ENCODE data around the gene LAMP5. TPM values are rescaled to one million over a fixed set of nuclear protein-coding genes. Genes with fewer than 3 reads are reported as not detected.

LAMP5 gene
- total RNA-seq, 5 donors from 2014 or later (not counting 1 experiment from before 2014, with no cell fraction given): not detected

- Mint-ChIP-seq H3K4me1 (no peaks in the 10 kb centered on the region), H3K9me3 (no peaks in the 10 kb centered on the region), H3K27me3 (peaks cover 0 to 15% of the 10 kb centered on the region in 2 donors), H3K27ac (no peak overlapping the region), H3K4me3 (no peak overlapping the region), H3K36me3 (no peaks in the 10 kb centered on the region)
- Histone ChIP-seq H3K27me3 (replicated peaks in 1 of 2; ENCODE audit: control insufficient read depth in 2 of 2, extremely low read depth in 1 of 2, insufficient read depth in 2 of 2, low read length in 1 of 2) (no peaks in the 10 kb centered on the region), H3K4me1 (ENCODE audit: control insufficient read depth in 1 of 2, extremely low read depth in 1 of 2, insufficient read depth in 2 of 2, low read length in 2 of 2) (no peaks in the 10 kb centered on the region), H3K27ac (ENCODE audit: low read length) (no peak overlapping the region), H3K36me3 (ENCODE audit: control insufficient read depth in 2 of 2, extremely low read depth in 1 of 2, insufficient read depth in 1 of 2, low read length in 1 of 2) (no peaks in the 10 kb centered on the region), H3K4me3 (ENCODE audit: control insufficient read depth in 1 of 2, extremely low read depth in 1 of 2, low read length in 1 of 2) (no peak overlapping the region), H3K9me3 (no peaks in the 10 kb centered on the region)
- ChIA-PET POLR2A (no interaction called here), CTCF (no interaction called here)
- WGBS (ENCODE audit: insufficient coverage): 0% methylated on average over 1 of the region's 7 CpGs
- DNase-seq (no peak), ATAC-seq (replicated peaks in 1 of 4) (no peak)
Observed at GRCh38 chr20:9574181-9574580, 59.8 kb downstream of the LAMP5 start.

DNA sequence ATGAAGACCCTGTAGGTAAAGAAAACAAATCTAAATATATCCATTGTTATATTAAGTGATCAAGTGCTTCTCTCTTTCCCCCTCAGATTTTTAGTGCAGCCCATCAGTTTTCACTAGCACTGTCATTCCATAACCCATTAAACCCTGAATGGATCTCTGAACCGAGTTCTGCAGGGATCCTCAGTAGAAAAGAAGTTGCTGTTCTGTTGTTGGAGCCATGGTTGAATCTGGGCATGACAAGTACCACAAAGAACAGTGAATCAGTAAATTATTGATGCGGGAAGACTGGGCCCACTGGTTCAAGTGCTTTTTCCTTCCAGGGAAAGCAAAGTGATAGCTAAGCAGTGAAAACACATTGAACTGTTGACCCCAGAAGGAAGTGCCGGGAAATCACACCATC is 60.4 kb downstream of the LAMP5 start:
- H3K27me3 ChIP-seq (replicated peaks in 1 of 2; ENCODE audit: control insufficient read depth in 2 of 2, extremely low read depth in 1 of 2, insufficient read depth in 2 of 2, low read length in 1 of 2): no peaks in the 10 kb centered on the region
- no peaks in the 10 kb centered on the region for H3K9me3 ChIP-seq
- H3K36me3 ChIP-seq (ENCODE audit: control insufficient read depth in 2 of 2, extremely low read depth in 1 of 2, insufficient read depth in 1 of 2, low read length in 1 of 2): no peaks in the 10 kb centered on the region
- DNase-seq: no peak
- H3K4me1 ChIP-seq (ENCODE audit: control insufficient read depth in 1 of 2, extremely low read depth in 1 of 2, insufficient read depth in 2 of 2, low read length in 2 of 2): no peaks in the 10 kb centered on the region
- no peak overlapping the region for H3K4me3 Mint-ChIP-seq
- CTCF ChIA-PET: no interaction called here
- H3K4me1 Mint-ChIP-seq: no peaks in the 10 kb centered on the region
- no peak for ATAC-seq (replicated peaks in 1 of 4)
- H3K4me3 ChIP-seq (ENCODE audit: control insufficient read depth in 1 of 2, extremely low read depth in 1 of 2, low read length in 1 of 2): no peak overlapping the region
- H3K27me3 Mint-ChIP-seq: peaks cover 0 to 15% of the 10 kb centered on the region in 2 donors
- POLR2A ChIA-PET: no interaction called here
- H3K27ac Mint-ChIP-seq: no peak overlapping the region
- H3K9me3 Mint-ChIP-seq: peaks cover 0 to 2% (median 0%) of the 10 kb centered on the region in 3 donors
- H3K27ac ChIP-seq (ENCODE audit: low read length): no peak overlapping the region
- H3K36me3 Mint-ChIP-seq: no peaks in the 10 kb centered on the region
- WGBS (ENCODE audit: insufficient coverage): 0% methylated on average over 1 of the region's 3 CpGs

DNA sequence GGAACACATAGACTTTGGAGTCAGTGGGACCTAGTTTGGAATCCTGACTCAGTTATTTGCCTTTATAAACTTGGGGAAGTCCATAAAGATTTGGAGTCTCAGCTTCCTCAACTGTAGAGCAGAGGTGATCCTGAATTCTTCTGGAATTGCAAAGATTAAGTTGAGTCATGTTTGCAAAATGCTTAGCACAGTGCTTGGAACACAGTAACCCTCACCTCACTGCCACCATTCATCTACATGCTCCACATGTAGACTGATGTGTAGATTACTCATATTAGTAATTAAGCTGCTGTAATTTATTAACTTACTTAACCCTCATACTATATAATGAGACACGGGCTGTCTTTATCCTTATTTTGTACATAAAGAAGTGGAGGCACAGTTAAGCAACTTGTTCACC is 61.4 kb downstream of the LAMP5 start:
- H3K27me3 Mint-ChIP-seq: peaks cover 0 to 15% of the 10 kb centered on the region in 2 donors
- no peaks in the 10 kb centered on the region for H3K4me1 ChIP-seq (ENCODE audit: control insufficient read depth in 1 of 2, extremely low read depth in 1 of 2, insufficient read depth in 2 of 2, low read length in 2 of 2)
- no peaks in the 10 kb centered on the region for H3K27me3 ChIP-seq (replicated peaks in 1 of 2; ENCODE audit: control insufficient read depth in 2 of 2, extremely low read depth in 1 of 2, insufficient read depth in 2 of 2, low read length in 1 of 2)
- H3K36me3 ChIP-seq (ENCODE audit: control insufficient read depth in 2 of 2, extremely low read depth in 1 of 2, insufficient read depth in 1 of 2, low read length in 1 of 2): no peaks in the 10 kb centered on the region
- no CpG with 5 or more reads among the region's 1 CpG for WGBS (ENCODE audit: insufficient coverage)
- no peak overlapping the region for H3K4me3 ChIP-seq (ENCODE audit: control insufficient read depth in 1 of 2, extremely low read depth in 1 of 2, low read length in 1 of 2)
- H3K27ac Mint-ChIP-seq: no peak overlapping the region
- H3K27ac ChIP-seq (ENCODE audit: low read length): no peak overlapping the region
- ChIA-PET CTCF (no interaction called here), POLR2A (no interaction called here)
- H3K9me3 Mint-ChIP-seq: peaks cover 0 to 2% (median 0%) of the 10 kb centered on the region in 3 donors
- H3K9me3 ChIP-seq: no peaks in the 10 kb centered on the region
- H3K36me3 Mint-ChIP-seq: no peaks in the 10 kb centered on the region
- ATAC-seq (replicated peaks in 1 of 4) (no peak), DNase-seq (no peak)
- no peaks in the 10 kb centered on the region for H3K4me1 Mint-ChIP-seq
- no peak overlapping the region for H3K4me3 Mint-ChIP-seq

- H3K4me3 ChIP-seq (ENCODE audit: control insufficient read depth in 1 of 2, extremely low read depth in 1 of 2, low read length in 1 of 2): no peak overlapping the region
- Mint-ChIP-seq H3K9me3 (peaks cover 0 to 2% (median 0%) of the 10 kb centered on the region in 3 donors), H3K27ac (no peak overlapping the region), H3K4me3 (no peak overlapping the region), H3K4me1 (no peaks in the 10 kb centered on the region), H3K27me3 (peaks cover 0 to 15% of the 10 kb centered on the region in 2 donors), H3K36me3 (no peaks in the 10 kb centered on the region)
- 60% methylated on average over 1 of the region's 4 CpGs for WGBS (ENCODE audit: insufficient coverage)
- ChIA-PET CTCF (no interaction called here), POLR2A (no interaction called here)
- ATAC-seq (replicated peaks in 1 of 4) (no peak), DNase-seq (no peak)
- H3K9me3 ChIP-seq: no peaks in the 10 kb centered on the region
- no peak overlapping the region for H3K27ac ChIP-seq (ENCODE audit: low read length)
- no peaks in the 10 kb centered on the region for H3K27me3 ChIP-seq (replicated peaks in 1 of 2; ENCODE audit: control insufficient read depth in 2 of 2, extremely low read depth in 1 of 2, insufficient read depth in 2 of 2, low read length in 1 of 2)
- H3K4me1 ChIP-seq (ENCODE audit: control insufficient read depth in 1 of 2, extremely low read depth in 1 of 2, insufficient read depth in 2 of 2, low read length in 2 of 2): no peaks in the 10 kb centered on the region
- H3K36me3 ChIP-seq (ENCODE audit: control insufficient read depth in 2 of 2, extremely low read depth in 1 of 2, insufficient read depth in 1 of 2, low read length in 1 of 2): no peaks in the 10 kb centered on the region
Observed at GRCh38 chr20:9576695-9577094, 62.3 kb downstream of the LAMP5 start.

DNA sequence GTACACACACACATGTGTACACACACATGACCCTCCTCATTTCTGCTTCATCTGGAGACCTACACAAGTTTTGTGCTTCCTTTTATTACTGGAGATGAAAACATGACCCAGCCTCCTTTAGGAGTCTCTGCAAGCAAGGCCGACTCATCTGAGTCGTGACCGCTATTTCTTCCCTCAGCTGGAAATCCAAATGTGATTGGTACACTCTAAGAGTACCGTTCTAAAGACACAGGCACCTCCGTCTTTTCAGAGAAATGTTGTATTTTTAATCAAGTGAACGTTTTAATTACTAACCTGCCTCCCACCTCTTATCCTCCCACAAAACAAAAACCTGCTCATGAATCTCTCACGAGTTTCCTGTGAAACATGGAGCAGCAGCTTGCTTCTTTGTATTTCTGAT is 63.0 kb downstream of the LAMP5 start:
- Mint-ChIP-seq H3K36me3 (no peaks in the 10 kb centered on the region), H3K4me1 (no peaks in the 10 kb centered on the region), H3K27ac (no peak overlapping the region), H3K27me3 (peaks cover 0 to 15% of the 10 kb centered on the region in 2 donors), H3K4me3 (no peak overlapping the region), H3K9me3 (peaks cover 0 to 2% (median 0%) of the 10 kb centered on the region in 3 donors)
- POLR2A ChIA-PET: no interaction called here
- DNase-seq (no peak), ATAC-seq (replicated peaks in 1 of 4) (no peak)
- H3K4me1 ChIP-seq (ENCODE audit: control insufficient read depth in 1 of 2, extremely low read depth in 1 of 2, insufficient read depth in 2 of 2, low read length in 2 of 2): no peaks in the 10 kb centered on the region
- H3K4me3 ChIP-seq (ENCODE audit: control insufficient read depth in 1 of 2, extremely low read depth in 1 of 2, low read length in 1 of 2): no peak overlapping the region
- WGBS (ENCODE audit: insufficient coverage): 89% methylated on average over 4 of the region's 7 CpGs
- H3K27ac ChIP-seq (ENCODE audit: low read length): no peak overlapping the region
- no peaks in the 10 kb centered on the region for H3K36me3 ChIP-seq (ENCODE audit: control insufficient read depth in 2 of 2, extremely low read depth in 1 of 2, insufficient read depth in 1 of 2, low read length in 1 of 2)
- no peaks in the 10 kb centered on the region for H3K9me3 ChIP-seq
- no peaks in the 10 kb centered on the region for H3K27me3 ChIP-seq (replicated peaks in 1 of 2; ENCODE audit: control insufficient read depth in 2 of 2, extremely low read depth in 1 of 2, insufficient read depth in 2 of 2, low read length in 1 of 2)
- CTCF ChIA-PET: no interaction called here

GRCh38 chr20:9578594-9578993 is 64.2 kb downstream of the LAMP5 start:
- CTCF ChIA-PET: no interaction called here
- H3K27me3 Mint-ChIP-seq: peaks cover 0 to 11% of the 10 kb centered on the region in 2 donors
- H3K27ac Mint-ChIP-seq: no peak overlapping the region
- no peaks in the 10 kb centered on the region for H3K27me3 ChIP-seq (replicated peaks in 1 of 2; ENCODE audit: control insufficient read depth in 2 of 2, extremely low read depth in 1 of 2, insufficient read depth in 2 of 2, low read length in 1 of 2)
- H3K9me3 Mint-ChIP-seq: peaks cover 0 to 2% (median 0%) of the 10 kb centered on the region in 3 donors
- no peaks in the 10 kb centered on the region for H3K36me3 Mint-ChIP-seq
- WGBS (ENCODE audit: insufficient coverage): no CpG with 5 or more reads among the region's 2 CpGs
- POLR2A ChIA-PET: no interaction called here
- H3K4me1 ChIP-seq (ENCODE audit: control insufficient read depth in 1 of 2, extremely low read depth in 1 of 2, insufficient read depth in 2 of 2, low read length in 2 of 2): no peaks in the 10 kb centered on the region
- no peak overlapping the region for H3K27ac ChIP-seq (ENCODE audit: low read length)
- H3K4me3 Mint-ChIP-seq: no peak overlapping the region
- ATAC-seq (replicated peaks in 1 of 4) (no peak), DNase-seq (no peak)
- no peaks in the 10 kb centered on the region for H3K36me3 ChIP-seq (ENCODE audit: control insufficient read depth in 2 of 2, extremely low read depth in 1 of 2, insufficient read depth in 1 of 2, low read length in 1 of 2)
- no peaks in the 10 kb centered on the region for H3K9me3 ChIP-seq
- H3K4me1 Mint-ChIP-seq: no peaks in the 10 kb centered on the region
- H3K4me3 ChIP-seq (ENCODE audit: control insufficient read depth in 1 of 2, extremely low read depth in 1 of 2, low read length in 1 of 2): no peak overlapping the region
